ENCODE data around the gene PTPN6. TPM values are rescaled to one million over a fixed set of nuclear protein-coding genes. Genes with fewer than 3 reads are reported as not detected.

PTPN6 gene
- total and polyA plus RNA-seq, 2 of the 8 experiments (the other 6 are each of a cell fraction or from before 2014, with no cell fraction given), result 16.3 to 28.4 TPM

DNA sequence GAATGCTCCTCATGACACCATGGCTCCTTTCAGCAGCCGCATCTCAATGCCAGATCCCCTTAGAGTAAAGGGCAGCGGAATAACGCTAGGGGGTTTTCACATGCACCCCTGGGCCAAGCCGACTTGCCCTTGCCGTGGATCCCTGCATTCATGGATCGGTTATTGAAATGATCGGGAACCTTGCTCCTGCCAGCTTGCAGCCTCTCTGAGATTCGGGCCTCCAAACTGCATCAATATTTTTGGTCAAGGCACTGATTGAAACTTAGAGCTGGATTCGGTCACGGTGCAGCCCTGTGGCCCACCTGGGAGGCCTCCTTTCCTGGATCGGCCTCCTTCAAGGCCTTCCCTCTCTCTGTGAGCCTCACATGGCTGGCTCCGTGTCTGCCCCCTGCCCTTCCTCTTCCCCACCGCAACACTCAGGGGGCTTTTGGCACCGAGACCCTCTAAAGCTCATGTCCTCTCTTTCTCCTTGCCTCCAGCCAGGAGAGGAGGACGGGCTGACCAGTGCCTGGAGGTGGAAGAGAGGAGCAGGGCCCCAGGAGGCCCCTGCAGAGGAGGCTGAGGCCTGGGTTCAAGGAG lies 1.8 kb downstream of the PTPN6 start:
- DNase-seq (ENCODE audit: low read depth in 1 of 2, low spot score in 2 of 2) (no peak), FAIRE-seq (no peak)
- Histone ChIP-seq H3K23ac (ENCODE audit: insufficient read length) (no peak overlapping the region), H4K20me1 (replicated peaks in 1 of 2; ENCODE audit: control insufficient read depth in 1 of 2, insufficient read depth in 2 of 2, low read length in 2 of 2) (no peaks in the 10 kb centered on the region), H3K23me2 (ENCODE audit: low read depth, low read length) (no peaks in the 10 kb centered on the region), H2AFZ (ENCODE audit: low read length) (no peak overlapping the region), H3K9me3 (ENCODE audit: insufficient read depth in 2 of 2, low read depth in 1 of 2, low read length in 1 of 2) (no peaks in the 10 kb centered on the region), H3K9ac (replicated peaks in 1 of 4; ENCODE audit: extremely low read depth in 1 of 4, low read depth in 3 of 4, low read length in 3 of 4) (no peak overlapping the region), H3K56ac (replicated peaks; ENCODE audit: insufficient read length, low read depth, low read length) (no peak overlapping the region), H3K4ac (replicated peaks; ENCODE audit: insufficient read length, low read depth, low read length) (no peak overlapping the region), H2BK12ac (ENCODE audit: low read depth, low read length) (no peak overlapping the region), H4K91ac (replicated peaks; ENCODE audit: insufficient read length, low read length) (peak overlapping the region; percentile 7), H3K79me1 (ENCODE audit: low read depth, low read length) (peaks cover 5% of the 10 kb centered on the region; the same call in 1 of the 2 replicates), H3K27ac (ENCODE audit: low read depth, low read length) (no peak overlapping the region), H3K14ac (ENCODE audit: insufficient read length) (no peak overlapping the region), H2AK5ac (ENCODE audit: low read depth, low read length) (no peak overlapping the region), H3K79me2 (ENCODE audit: control insufficient read depth in 1 of 2, insufficient read depth in 2 of 2, low read length in 2 of 2) (no peaks in the 10 kb centered on the region), H3K27me3 (replicated peaks in 1 of 4; ENCODE audit: control insufficient read depth in 3 of 4, extremely low read depth in 1 of 4, insufficient read depth in 3 of 4, low read length in 3 of 4) (no peaks in the 10 kb centered on the region), H3K36me3 (ENCODE audit: control insufficient read depth in 2 of 4, insufficient read depth in 4 of 4, low read length in 3 of 4) (no peaks in the 10 kb centered on the region), H3K4me2 (ENCODE audit: insufficient read depth in 1 of 2, low read depth in 2 of 2, low read length in 2 of 2) (no peak overlapping the region), H2BK15ac (ENCODE audit: low read length) (no peak overlapping the region), H2BK20ac (ENCODE audit: low read length) (no peak overlapping the region), H2BK5ac (ENCODE audit: low read depth, low read length) (peak overlapping the region; percentile 52; the same call in 1 of the 2 replicates), H3K4me3 (ENCODE audit: extremely low read depth in 1 of 4, insufficient read depth in 2 of 4, low read depth in 3 of 4, low read length in 4 of 4) (no peak overlapping the region), H2BK120ac (replicated peaks; ENCODE audit: low read depth, low read length) (no peak overlapping the region), H4K8ac (ENCODE audit: extremely low read depth, insufficient read depth, low read length) (peak overlapping the region; percentile 41), H3K18ac (ENCODE audit: extremely low read depth, low read length) (peak overlapping the region; percentile 7; the same call in 1 of the 2 replicates), H3K4me1 (replicated peaks in 1 of 4; ENCODE audit: control insufficient read depth in 3 of 4, insufficient read depth in 4 of 4, low read length in 3 of 4) (peaks cover 0 to 14% (median 6%) of the 10 kb centered on the region in 4 experiments; a peak in 4 of 7 replicates), H4K5ac (ENCODE audit: insufficient read length, low read depth, low read length) (no peak overlapping the region)
- POLR2A ChIA-PET (ENCODE audit: partially characterized antibody), result interaction anchor here (2.2 to 44.0 kb wide), 4 partner anchors 10 to 81 kb away, joined by 8 to 1596 read pairs (median 524); partner anchors contain the start of genes ATN1, C12orf57, EMG1 and ENO2
- 89% methylated on average over 13 of the region's 15 CpGs; no CpG with 5 or more reads in 1 of the 2 experiments for WGBS, 2 experiments (ENCODE audit: extremely low coverage in 1 of 2, insufficient coverage in 1 of 2, insufficient read length in 1 of 2, insufficient replicate concordance in 2 of 2, low coverage in 1 of 2, low lambda C conversion rate in 2 of 2, missing lambda C conversion rate in 1 of 2)
- CTCF ChIA-PET (ENCODE audit: partially characterized antibody), result interaction anchor here (1.0 to 2.9 kb wide), 5 partner anchors 9 to 141 kb away, joined by 3 to 35 read pairs (median 4); partner anchors contain the start of gene C12orf57
- no peak for TF ChIP-seq CTCF (IDR thresholded peaks at IDR 0.05; ENCODE audit: control extremely low read depth in 1 of 3, insufficient read depth in 1 of 3, low read depth in 1 of 3, low read length in 3 of 3)
- no peak for TF ChIP-seq SP1 (IDR thresholded peaks at IDR 0.05; ENCODE audit: low read depth, low read length)
- no peak for TF ChIP-seq CEBPB (IDR thresholded peaks at IDR 0.05; ENCODE audit: low read depth, low read length)
- TF ChIP-seq TBP (IDR thresholded peaks at IDR 0.05; ENCODE audit: low read depth, low read length), result no peak
- no peak for TF ChIP-seq GTF2F1 (IDR thresholded peaks at IDR 0.05; ENCODE audit: borderline replicate concordance, low read depth, low read length)
- TF ChIP-seq GABPA (IDR thresholded peaks at IDR 0.05; ENCODE audit: borderline replicate concordance, insufficient read depth, low read length), result no peak
- TF ChIP-seq TAF7 (optimal IDR thresholded peaks at IDR 0.05; ENCODE audit: borderline replicate concordance, low read depth, low read length), result no peak
- no peak for TF ChIP-seq KDM4A (IDR thresholded peaks at IDR 0.05; ENCODE audit: low read depth, low read length, severe bottlenecking)
- TF ChIP-seq JUN (IDR thresholded peaks at IDR 0.05; ENCODE audit: low read depth, low read length), result no peak
